Ovary (tissue), 9 donors: ENCODE data around the gene NDUFV2. TPM values are rescaled to one million over a fixed set of nuclear protein-coding genes. Genes with fewer than 3 reads are reported as not detected.

Experiments
- DNase-seq, 5 donors: peaks; one replicate each; pipeline ENCODE4 v3.0.0-alpha.2; 2019 to 2020
- H3K27ac ChIP-seq, 2 donors: fragments of 200-600 bp; one replicate each; pipeline versions ENCODE4 v1.5.1 to v1.8.0; 2019 to 2022
- H3K27me3 ChIP-seq: fragments of 200-600 bp; one replicate; pipeline ENCODE4 v1.8.0; 2022
- H3K36me3 ChIP-seq: fragments of 200-600 bp; sonication (generic); one replicate; pipeline ENCODE4 v1.5.1; 2019
- H3K4me1 ChIP-seq: one replicate; pipeline ENCODE4 v1.8.1; 2013; ENCODE audit warnings: mild to moderate bottlenecking, moderate library complexity; ENCODE audit not compliant: insufficient read depth
- H3K4me3 ChIP-seq: fragments of 200-600 bp; sonication (generic); one replicate; pipeline ENCODE4 v1.5.1; 2017
- H3K9me3 ChIP-seq, 2 donors: fragments of 200-600 bp in 1 of 2; sonication (generic) in 1 of 2; one replicate each; pipeline versions ENCODE4 v1.5.1 to v1.8.1; 2013 to 2019; ENCODE audit warnings: mild to moderate bottlenecking in 1 of 2, moderate library complexity in 1 of 2
- EP300 ChIP-seq: sonication (generic); formaldehyde crosslinking; IDR thresholded peaks from one replicate; pipeline ENCODE4 v1.6.1; 2017; ENCODE audit warnings: antibody characterized with exemption
- POLR2A ChIP-seq: fragments of 450-650 bp; IDR thresholded peaks from one replicate; pipeline ENCODE4 v1.6.1; 2017; ENCODE audit warnings: antibody characterized with exemption, mild to moderate bottlenecking, moderate library complexity
- WGBS, 3 donors: extraction: QIAGEN DNeasy Blood & Tissue Kit in 1 of 3; methylation state at CpG; one replicate each; pipeline versions ENCODE4 v1.1.5 to v1.1.7; 2013 to 2017; 5-methylcytosine and 5-hydroxymethylcytosine counted together
- intact Hi-C, 4 donors: fragments of 100-400 bp; cut with DNase I; formaldehyde crosslinking; loops; one replicate each; pipeline versions ENCODE4 v1.11.0 to v1.15.1; 2022 to 2023
- polyA plus RNA-seq, 2 donors: library from polyadenylated mRNA; stranded (reverse); fragments of 200-250 nt in 1 of 2; fragments of 350-450 nt in 1 of 2; fragmentation: Illumina TruSeq in 1 of 2; extraction: RNeasy Lipid Tissue Mini Kit (QIAGEN cat#74804) in 1 of 2; gene quantifications; one replicate each; pipeline ENCODE4 v1.2.3, GENCODE V29; 2013 to 2014
- total RNA-seq, 7 donors: library from RNA; depleted of rRNA in 2 of 7; stranded (reverse); fragments of >200 nt in 2 of 7; fragmentation: NEBNext Ultra II Directional in 3 of 7; extraction: Animal tissue kit (Norgen Biotek cat#: 25700) in 3 of 7; gene quantifications; one replicate each; pipeline versions ENCODE4 v1.1.0 to v1.2.4, GENCODE V29; 2016 to 2023
- TF ChIP-seq, protein P1 (sequence below), 3 donors: fragments of 450-650 bp in 2 of 3; fragments of 200-600 bp in 1 of 3; IDR thresholded peaks; one replicate each; pipeline versions ENCODE4 v1.5.1 to v1.8.0; 2016 to 2022; ENCODE audit warnings: antibody characterized with exemption in 3 of 3, mild to moderate bottlenecking in 1 of 3
- donor health status: DM: no; HTN: no; CAD: no; lungs with moderate emphysema.
- donor health status: DM: no; HTN: no; CAD: no.
- donor health status: Bipolar disorder and iron deficiency.
- donor health status: DM: yes; HTN: yes; CAD: no.
- donor health status: DM: no; HTN: no; CAD: no.
- donor health status: DM: yes; HTN: yes; CAD: no.

Gene NDUFV2
- total and polyA plus RNA-seq, 9 donors: 59.7 to 135 (median 76.6) TPM

DNA sequence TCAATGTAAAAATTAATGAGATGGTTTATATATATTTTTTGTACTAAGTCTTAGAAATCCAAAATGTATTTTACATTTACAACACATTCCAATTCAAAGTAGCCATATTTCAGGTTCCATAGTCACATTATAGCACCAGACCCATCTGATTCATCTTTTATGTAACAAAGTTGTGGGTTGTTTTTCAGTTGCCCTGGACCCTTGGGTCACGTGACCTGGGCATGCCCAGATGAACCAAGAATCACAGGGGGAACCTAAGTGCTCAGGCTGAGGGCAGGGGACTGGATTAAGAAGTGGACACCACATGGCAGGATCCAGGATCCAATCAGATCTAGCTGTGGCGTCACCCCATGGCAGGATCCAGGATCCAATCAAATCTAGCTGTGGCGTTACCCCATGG lies 44.9 kb upstream of the NDUFV2 start:
- DNase-seq: peak in 1 of 5 donors; percentile 22
- Histone ChIP-seq H3K27me3 (no peaks in the 10 kb centered on the region), H3K27ac (no peak overlapping the region), H3K36me3 (no peaks in the 10 kb centered on the region), H3K4me1 (peaks cover 6% of the 10 kb centered on the region), H3K9me3 (no peaks in the 10 kb centered on the region), H3K4me3 (no peak overlapping the region)
- intact Hi-C loops: no loop called here
- whole genome bisulfite sequencing, 3 donors: 87 to 92% (median 91%) methylated on average over 3 of the region's 3 CpGs
- TF ChIP-seq, protein P1, sequence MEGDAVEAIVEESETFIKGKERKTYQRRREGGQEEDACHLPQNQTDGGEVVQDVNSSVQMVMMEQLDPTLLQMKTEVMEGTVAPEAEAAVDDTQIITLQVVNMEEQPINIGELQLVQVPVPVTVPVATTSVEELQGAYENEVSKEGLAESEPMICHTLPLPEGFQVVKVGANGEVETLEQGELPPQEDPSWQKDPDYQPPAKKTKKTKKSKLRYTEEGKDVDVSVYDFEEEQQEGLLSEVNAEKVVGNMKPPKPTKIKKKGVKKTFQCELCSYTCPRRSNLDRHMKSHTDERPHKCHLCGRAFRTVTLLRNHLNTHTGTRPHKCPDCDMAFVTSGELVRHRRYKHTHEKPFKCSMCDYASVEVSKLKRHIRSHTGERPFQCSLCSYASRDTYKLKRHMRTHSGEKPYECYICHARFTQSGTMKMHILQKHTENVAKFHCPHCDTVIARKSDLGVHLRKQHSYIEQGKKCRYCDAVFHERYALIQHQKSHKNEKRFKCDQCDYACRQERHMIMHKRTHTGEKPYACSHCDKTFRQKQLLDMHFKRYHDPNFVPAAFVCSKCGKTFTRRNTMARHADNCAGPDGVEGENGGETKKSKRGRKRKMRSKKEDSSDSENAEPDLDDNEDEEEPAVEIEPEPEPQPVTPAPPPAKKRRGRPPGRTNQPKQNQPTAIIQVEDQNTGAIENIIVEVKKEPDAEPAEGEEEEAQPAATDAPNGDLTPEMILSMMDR (IDR thresholded peaks at IDR 0.05): no peak
- TF ChIP-seq EP300 (no peak), POLR2A (no peak)

- Histone ChIP-seq H3K27ac (no peak overlapping the region), H3K36me3 (no peaks in the 10 kb centered on the region), H3K4me3 (no peak overlapping the region), H3K4me1 (peaks cover 6% of the 10 kb centered on the region), H3K27me3 (no peaks in the 10 kb centered on the region), H3K9me3 (no peaks in the 10 kb centered on the region)
- 7 to 10% (median 10%) methylated on average over 4 of the region's 4 CpGs for WGBS, 3 donors
- DNase-seq: no peak
- no peak for TF ChIP-seq EP300
- TF ChIP-seq, protein P1 (IDR thresholded peaks at IDR 0.05): no peak
- TF ChIP-seq POLR2A: no peak
- intact Hi-C loops: no loop called here
Observed at GRCh38 chr18:9058406-9058805, 44.1 kb upstream of the NDUFV2 start.

GRCh38 chr18:9062418-9062751 lies 40.1 kb upstream of the NDUFV2 start:
- H3K4me1 ChIP-seq: peaks cover 5% of the 10 kb centered on the region
- no peak for DNase-seq
- WGBS, 3 donors: 94 to 98% (median 97%) methylated on average over 2 of the region's 2 CpGs
- TF ChIP-seq, protein P1 (IDR thresholded peaks at IDR 0.05): no peak
- no peak for TF ChIP-seq POLR2A
- no peak for TF ChIP-seq EP300
- no peak overlapping the region for H3K4me3 ChIP-seq
- H3K27ac ChIP-seq: no peak overlapping the region
- intact Hi-C loops: no loop called here
- no peaks in the 10 kb centered on the region for H3K27me3 ChIP-seq
- no peaks in the 10 kb centered on the region for H3K9me3 ChIP-seq
- H3K36me3 ChIP-seq: no peaks in the 10 kb centered on the region

GRCh38 chr18:9065864-9066263 lies 36.6 kb upstream of the NDUFV2 start:
- intact Hi-C loops: no loop called here
- H3K36me3 ChIP-seq: no peaks in the 10 kb centered on the region
- no peak overlapping the region for H3K27ac ChIP-seq
- no peaks in the 10 kb centered on the region for H3K9me3 ChIP-seq
- no peaks in the 10 kb centered on the region for H3K27me3 ChIP-seq
- H3K4me1 ChIP-seq: no peaks in the 10 kb centered on the region
- TF ChIP-seq, protein P1 (IDR thresholded peaks at IDR 0.05): no peak
- TF ChIP-seq POLR2A (no peak), EP300 (no peak)
- 49 to 57% (median 53%) methylated on average over 5 of the region's 5 CpGs for WGBS, 3 donors
- no peak overlapping the region for H3K4me3 ChIP-seq
- no peak for DNase-seq

DNA sequence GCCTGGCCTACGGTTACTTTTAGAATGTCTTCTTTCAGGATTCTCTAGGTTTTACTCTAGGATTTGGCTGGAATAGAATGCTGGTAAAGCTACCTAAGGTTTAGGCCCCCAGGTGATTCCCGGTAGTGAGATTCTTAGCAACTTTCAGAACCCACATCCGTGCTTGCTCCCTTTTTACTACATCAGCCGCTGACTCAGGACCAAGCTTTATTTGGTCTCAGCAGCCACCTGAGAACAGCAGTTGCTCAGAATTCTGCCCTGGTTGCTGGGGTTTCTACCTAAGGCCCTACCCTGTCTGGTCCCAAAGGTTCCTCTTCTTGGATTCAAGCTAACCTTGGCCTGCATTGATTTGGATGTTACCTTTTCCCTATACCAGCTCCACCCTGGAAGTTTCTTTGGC lies 36.1 kb upstream of the NDUFV2 start:
- no peak overlapping the region for H3K27ac ChIP-seq
- no peaks in the 10 kb centered on the region for H3K9me3 ChIP-seq
- no peak overlapping the region for H3K4me3 ChIP-seq
- no peaks in the 10 kb centered on the region for H3K4me1 ChIP-seq
- no peaks in the 10 kb centered on the region for H3K36me3 ChIP-seq
- no peak for TF ChIP-seq POLR2A
- no peak for TF ChIP-seq EP300
- TF ChIP-seq, protein P1 (IDR thresholded peaks at IDR 0.05): no peak
- no peaks in the 10 kb centered on the region for H3K27me3 ChIP-seq
- intact Hi-C loops: no loop called here
- no peak for DNase-seq
- 87 to 92% (median 91%) methylated on average over 4 of the region's 4 CpGs for WGBS, 3 donors
